HG03097 (cell line): ENCODE measurements around the gene EYS.

ENCODE experiments used
- ATAC-seq: cut with Tn5 transposase; IDR thresholded peaks from one replicate; pipeline ENCODE4 v1.9.1; 2021; ENCODE audit not compliant: unreplicated experiment, low FRiP score

Gene EYS

DNA sequence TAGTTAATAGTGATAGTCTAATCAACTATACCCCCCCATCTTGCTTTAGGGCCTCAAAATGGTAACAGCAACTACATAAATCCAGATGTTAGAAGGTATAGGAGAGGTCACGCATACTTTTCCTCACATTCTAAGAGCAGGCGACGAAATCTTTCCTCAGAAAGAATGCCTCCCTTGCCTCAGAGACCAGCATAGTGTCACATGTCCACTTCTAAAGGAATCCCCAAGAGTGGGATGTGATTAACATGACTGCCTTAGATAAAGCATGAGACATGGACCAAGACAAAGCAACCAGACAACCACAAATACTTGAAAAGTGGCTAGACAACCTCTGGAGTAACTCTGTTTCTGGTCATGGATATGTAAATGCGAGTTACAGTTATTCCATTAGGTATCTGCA lies 710.7 kb downstream of the EYS start:
- ATAC-seq = no peak

DNA sequence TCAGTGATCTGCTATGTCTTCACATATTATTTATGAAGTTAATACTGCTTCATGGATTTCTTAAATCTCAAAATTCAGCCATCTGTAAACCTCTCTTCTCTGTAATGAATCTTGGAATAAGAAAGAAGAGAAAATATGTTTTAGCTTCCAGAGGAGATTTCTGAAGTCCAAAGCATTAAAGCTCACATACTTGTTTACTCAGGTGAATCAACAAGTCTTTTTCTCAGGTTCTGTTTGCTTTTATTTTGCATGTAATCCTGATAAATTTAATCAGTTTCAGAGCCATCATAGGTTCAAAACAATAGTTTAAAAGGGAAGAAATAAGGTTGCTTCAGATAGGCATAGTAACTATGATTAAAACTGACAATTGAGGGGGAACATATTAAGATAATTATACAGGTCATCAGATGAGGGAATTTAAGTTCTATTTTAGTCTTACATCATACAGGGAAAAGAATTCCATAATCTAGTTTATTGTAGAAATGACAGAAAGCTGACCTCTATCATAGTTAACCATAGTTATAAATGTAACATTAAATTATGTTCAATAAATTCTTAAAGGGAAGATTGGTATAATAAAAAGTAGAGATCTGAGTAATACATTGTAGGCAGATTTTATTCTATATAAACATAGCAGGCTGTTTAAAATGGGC lies 716.2 kb downstream of the EYS start:
- ATAC-seq = no peak

DNA sequence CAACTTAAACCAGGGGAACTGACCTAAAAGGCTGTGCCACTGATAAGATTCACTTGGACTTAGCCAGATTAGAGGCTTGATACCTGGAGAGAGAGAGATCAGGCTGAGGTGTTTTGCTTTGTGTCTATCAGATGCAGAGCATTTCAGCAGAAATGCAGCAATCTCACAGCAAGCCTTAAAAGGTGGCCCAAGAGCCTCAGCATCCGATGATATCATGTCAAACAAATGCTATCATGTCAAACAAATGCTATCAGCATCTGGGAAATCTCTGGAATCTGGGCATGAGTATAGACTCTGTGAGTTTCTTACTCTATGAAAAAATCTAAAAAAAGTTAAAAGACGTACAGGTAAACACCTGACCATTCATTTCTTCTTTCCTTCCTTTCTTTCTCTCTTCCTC lies 718.9 kb downstream of the EYS start:
- no peak for ATAC-seq

DNA sequence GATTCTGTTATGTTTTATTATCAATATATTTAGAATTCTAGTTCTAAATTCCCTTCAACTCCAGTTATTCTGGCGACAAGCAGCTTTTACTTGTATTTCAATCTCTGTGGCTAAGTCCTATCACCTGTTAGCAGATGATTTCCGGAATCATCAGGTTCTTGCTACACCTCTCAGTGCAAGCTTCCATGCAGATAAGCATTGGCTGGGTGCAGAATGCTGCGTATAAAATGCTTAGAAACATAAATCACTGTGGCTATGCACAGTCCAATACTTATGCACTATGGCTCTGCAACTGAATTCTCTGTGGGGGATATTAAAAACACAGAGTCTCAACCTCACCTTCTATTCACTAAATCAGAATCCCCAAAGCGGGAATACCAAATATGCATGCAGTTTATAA lies 720.0 kb downstream of the EYS start:
- ATAC-seq = no peak

DNA sequence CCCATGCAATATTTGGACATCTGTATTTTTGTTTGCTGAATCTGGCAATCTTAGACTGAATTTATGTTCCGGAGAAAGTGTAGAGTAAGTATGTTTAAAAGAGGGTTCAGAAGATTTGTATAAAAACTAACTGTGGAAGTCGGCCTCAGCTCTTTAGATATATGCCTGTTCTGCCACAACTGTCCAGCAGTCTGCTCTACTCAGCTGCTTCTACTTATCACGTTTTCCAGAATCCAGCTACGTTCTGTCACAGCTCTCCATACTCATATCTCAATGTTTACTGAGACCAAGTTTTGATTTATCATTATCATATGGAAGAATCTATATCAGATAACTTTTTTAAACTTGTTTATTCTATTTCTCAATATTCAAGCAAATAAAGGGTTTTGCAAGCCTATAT lies 721.3 kb downstream of the EYS start:
- no peak for ATAC-seq

DNA sequence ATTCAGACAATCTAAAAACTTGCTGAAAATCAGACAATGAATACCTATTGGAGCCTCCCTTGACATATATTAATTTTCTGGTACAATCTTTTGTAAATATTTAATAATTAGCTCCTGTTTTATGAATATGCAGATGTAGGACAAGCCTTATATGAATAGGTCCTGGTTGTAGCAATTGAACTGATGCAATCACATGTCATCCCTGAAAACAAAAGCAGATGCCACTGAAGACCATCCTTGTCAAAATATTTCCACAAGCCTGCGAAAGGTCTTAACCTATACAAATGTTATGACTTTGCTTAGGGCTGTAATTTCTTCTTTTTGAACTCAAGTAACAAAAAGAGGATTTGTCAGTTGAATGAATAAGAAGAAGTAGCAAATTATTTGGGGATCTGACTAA lies 722.1 kb downstream of the EYS start:
- no peak for ATAC-seq

DNA sequence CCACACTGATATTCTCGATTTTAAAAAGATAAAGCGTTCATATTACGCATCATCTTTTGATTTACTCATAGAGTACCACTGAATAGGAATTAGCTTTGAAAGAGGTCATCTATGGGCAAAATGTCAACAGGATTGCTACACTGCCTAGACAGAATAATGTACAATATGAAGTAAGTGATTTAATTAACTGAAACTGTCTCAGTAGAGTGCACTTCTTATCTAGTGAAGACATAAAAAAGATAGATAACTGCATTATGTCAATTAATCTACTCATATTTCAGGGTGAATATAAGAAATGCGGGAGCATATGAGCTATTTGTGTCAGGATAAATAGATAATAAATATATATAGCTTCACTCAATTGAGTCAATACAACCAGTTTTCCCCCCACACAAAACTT lies 723.9 kb downstream of the EYS start:
- no peak for ATAC-seq

DNA sequence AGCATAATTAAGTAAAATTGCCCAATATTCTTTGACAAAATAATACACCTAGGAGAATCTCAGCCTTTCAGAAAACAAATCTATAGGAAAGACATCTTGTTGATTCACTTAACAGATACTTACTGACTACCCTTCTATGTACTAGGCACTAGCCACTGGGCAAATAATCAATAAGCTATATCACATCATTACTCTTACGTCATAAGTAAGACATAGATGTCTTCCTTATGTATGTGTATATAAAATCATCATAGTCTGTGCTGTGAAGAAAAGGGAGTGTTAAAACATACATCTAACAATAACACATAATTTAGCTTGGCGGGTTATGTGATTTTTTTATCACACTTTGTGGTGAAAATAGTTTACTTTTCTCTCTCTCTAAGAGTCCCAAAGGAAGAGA lies 733.9 kb downstream of the EYS start:
- no peak for ATAC-seq

DNA sequence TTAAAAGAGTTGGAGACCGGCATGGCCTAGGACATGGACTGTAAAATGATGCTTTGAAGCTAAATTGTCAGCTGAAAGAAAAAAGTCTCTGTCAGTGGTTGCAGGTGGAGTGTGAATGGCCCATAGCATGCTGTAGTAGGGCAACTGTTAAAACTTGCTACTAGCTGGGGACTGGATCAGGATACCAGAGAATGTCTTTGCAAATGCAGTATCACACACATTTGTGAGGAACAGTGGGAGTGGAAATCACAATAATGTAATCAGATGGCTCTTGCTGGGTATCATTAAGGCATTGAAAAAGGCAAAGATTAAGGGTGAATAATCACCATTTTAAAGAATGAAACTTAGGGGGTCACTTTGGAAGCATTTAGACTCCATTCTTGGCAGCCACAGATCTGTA lies 737.9 kb downstream of the EYS start:
- ATAC-seq = no peak

DNA sequence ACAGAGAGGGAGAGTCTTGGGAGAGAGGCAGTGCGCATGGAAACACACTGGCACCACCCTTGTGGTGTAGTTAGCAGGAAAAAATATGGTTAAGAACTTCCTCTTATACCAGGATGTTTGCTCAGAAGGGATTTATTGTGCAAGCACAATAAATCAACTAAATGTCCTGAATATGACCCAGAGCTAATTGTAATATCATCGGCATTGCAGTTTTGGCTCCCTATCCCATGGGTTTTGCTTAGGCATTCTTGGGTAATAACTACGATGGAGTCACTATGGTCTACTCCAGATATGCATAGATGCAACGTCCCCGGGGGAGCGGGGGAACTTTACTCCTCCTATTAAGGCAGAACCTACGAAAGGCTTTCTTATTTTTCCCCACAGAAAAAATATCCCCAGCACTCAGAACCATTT lies 751.6 kb downstream of the EYS start:
- ATAC-seq = no peak

DNA sequence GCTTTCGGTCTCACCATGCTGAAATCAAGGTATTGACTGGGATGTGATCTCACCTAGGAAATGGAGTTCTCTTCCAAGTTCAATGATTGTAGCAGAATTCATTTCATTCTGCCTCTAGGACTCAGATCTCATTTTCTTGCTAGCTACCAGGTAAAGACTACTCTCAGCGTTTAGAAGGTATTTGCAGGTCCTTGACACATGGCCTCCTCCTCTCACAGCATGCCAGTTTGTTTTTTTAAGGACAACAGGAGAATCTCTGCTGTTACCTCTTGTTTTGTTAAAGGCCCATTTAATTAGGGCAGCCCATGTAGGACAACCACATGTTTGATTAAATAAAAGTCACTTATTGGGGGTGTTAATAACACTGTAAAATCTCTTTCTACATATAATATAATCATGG lies 757.8 kb downstream of the EYS start:
- ATAC-seq = no peak

DNA sequence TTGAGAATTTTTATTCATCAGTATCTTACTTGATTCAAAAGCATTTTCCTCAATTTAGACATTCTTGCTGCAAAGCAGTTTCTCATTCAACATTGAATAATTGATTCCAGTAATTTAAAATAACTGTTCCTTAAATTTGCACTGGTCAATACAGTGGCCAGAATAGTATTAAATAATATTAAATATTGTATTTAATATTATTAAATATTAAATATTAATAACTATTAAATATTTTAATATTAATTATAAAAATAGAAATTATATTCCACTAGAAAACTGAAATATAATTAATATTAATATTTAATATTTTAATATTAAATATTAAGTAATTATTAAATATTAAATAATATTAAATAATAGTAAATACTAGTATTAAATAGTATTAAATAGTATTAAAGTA lies 758.8 kb downstream of the EYS start:
- no peak for ATAC-seq

DNA sequence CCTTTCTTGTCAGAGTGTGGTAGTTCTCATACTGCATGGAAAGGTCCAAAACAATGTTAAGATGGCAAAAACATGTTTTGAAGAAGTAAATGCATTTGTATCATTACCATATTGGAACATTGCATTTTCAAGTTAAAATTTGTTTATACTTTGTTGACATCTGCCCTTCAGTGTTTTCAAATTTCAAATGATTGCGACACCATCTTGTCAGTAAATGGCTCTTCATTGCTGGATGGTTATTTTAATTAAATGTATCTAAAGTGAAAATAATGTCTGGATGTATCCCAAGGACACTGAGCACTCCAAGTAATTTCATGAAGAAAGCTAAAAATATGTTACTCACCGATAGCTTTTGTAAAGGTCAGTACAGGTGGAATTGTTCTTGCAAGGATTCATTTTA lies 761.6 kb downstream of the EYS start:
- no peak for ATAC-seq

DNA sequence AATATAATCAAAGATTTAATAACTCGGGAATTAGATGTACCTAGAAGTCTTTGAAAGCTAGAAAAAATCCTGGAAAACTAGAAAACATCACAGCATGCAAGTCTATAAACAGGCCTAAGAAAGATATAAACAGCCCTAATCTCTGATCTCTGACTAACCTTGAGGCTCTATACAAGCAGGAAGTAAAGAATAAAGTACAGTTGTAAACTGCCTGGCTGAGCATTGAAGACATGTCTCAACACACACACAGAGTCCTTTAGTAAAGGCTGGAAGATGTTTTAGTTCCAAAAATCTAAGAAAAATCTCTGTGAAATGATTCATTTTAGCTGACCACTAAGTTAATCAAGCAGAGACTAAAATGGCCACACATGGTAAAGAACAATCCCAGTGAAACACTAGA lies 774.5 kb downstream of the EYS start:
- ATAC-seq = no peak

DNA sequence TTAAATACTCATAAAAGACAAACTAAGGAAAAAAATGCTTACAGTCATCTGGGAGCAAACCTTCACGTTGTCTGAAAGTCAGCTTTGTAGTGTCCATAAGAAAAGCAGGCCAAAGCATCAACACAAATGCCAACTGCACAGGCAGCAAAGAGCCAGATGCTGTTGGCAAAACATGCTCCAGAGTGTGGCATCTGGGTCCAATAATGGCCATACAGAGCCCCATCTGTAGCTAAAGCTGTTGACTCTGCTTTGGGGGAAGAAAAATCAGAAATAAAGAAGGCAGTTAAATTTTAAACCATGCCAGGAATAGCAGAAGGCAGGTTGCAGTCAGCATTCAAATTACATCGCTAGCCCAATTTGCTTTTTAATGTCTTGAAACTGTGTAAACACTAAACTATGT lies 776.3 kb downstream of the EYS start:
- no peak for ATAC-seq

DNA sequence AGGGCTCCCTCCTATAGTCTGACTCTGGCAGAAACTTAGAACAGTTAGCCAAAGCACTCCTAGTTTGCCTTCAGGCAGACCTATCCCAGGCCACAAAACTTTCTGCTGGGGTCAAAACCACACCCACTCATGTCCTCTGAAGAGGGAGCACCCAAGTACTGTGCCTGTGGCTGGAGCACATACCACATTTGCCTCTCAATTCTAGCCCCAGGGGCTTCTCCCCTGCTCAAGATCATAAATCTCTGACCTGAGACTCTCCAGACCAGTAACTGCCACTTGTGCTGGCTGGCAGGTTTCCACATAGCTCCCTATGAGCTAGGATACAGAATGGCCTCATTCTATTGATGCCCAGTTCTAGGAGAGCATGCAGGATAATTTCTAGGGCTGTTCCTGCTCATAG lies 781.0 kb downstream of the EYS start:
- no peak for ATAC-seq

DNA sequence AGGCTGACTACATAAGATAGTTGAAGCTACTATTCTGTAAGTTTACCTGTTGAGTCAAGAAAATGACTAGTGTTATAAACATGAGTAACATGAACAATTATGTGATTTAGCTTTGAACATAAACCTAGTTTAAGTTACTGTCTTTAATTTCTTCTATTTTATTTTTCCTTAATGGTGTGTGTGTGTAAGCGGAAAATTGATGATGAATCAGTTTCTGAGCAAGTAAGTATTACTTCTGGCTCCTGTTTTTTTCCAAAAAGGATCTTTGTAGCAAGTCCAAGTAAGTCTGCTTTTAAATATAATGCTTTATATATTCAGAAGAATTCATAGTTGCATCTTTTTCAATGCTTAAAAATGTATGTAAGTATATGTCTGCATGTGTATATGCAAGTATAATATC lies 786.8 kb downstream of the EYS start:
- no peak for ATAC-seq

DNA sequence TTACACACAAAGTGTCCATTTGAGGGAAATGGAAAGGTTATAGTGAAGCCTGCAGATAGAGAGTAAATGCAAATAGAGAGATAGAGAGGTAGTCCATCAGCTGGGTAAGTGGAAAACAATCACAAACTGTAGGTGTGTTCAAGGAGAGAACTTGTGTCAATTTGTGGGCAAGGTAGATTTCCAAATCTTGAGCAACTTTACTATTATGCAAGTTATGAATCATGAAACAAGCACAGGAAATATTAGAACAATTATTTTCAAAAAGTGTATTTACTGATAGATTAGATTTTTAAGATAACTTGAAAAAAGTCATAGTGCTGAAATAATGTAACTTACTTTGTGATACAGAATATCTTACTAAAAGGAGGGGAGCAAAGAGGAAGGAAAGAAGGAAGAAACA lies 792.9 kb downstream of the EYS start:
- no peak for ATAC-seq

DNA sequence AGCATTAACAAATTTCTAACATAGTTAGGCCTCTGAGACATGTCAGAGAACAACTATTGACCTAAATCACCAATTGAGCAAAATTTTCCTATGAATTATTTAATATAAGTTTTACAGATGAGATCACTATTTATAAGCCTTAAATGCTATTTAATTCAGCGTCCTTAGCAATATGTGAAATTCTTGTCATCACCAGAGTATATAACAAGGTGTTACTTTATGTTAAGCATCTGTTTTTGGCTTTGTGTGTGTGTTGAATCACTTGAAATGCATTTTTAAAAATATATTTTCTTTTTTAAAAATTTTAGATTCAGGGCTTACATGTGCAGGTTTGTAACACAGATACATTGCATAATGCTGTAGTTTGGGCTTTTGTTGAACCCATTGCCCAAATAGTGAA lies 794.1 kb downstream of the EYS start:
- no peak for ATAC-seq

DNA sequence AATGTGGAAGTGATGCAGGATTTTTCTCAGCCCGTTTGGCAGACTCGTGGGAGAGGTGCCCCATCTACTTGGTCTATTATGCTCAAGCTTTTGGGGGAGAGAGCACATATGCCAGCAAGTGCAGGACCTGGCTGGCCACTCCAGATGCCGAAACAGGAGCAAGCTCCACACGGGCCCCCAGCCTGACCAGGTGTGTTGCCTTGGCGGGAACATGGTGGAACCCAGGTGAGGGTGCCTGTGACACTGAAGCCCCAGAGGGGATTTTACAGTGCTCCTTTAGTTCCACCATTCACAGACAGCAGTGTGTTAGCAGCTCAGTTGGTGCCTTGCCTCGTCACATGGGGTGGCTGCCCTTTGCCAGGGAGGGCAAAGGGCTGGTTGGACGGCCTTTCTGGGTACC lies 798.9 kb downstream of the EYS start:
- no peak for ATAC-seq

DNA sequence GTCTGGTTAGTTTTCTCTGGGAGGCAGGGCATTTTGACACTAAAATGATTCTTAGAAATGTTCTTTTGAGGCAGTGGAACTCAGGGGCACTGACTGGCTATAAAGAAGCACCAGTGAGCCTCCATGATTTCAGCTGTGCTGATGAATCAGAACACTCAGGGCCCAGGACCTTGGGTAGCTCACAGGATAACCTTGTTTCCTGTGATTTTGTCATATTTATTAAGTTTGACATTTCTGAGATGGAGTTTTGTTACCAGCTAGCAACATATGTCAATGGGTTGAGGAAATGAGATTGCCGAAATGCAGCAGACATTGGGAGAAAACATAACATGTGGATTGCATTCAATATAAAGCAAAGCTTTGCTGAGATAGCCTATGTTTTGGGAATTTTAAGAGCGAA lies 802.4 kb downstream of the EYS start:
- ATAC-seq = no peak

DNA sequence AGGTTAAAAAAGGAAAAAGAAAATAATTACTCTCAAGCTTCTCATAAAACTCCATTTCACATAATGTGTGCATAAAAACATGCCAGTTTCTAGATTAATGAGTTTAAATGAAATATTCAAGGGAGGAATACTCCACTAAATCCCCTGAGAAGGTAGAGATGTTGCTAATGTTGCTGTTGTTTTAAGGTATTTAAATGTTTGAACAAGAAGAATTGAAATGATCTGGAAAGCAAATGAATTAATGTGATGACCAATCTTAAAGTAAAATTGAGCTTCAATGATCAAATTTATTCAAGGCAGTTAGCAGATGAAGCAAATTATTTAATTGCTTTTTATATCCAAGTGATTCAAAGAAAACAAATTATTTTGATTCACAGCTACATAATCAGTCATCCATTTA lies 804.4 kb downstream of the EYS start:
- ATAC-seq = no peak

DNA sequence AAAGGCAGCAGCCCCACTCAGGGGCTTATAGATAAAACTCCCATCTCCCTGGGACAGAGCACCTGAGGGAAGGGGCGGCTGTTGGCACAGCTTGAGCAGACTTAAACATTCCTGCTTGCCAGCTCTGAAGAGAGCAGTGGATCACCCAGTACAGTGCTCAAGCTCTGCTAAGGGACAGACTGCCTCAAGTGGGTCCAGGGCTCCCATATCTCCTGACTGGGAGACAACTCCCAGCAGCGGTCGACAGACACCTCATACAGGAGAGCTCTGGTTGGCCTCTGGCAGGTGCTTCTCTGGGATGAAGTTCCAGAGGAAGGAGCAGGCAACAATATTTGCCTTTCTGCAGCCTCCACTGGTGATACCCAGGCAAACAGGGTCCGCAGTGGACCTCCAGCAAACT lies 810.1 kb downstream of the EYS start:
- ATAC-seq = no peak
